ENCODE measurements around the gene HOXC10. TPM values are rescaled to one million over a fixed set of nuclear protein-coding genes. Genes with fewer than 3 reads are reported as not detected.

The HOXC10 gene
- not detected in 2 replicates for total RNA-seq

GRCh38 chr12:53984901-53985691 lies at the start of gene HOXC10:
HOXC10 (plus strand) TSS chr12:53985146; CDS start chr12:53985260, 114 bp downstream.
- DNase-seq (ENCODE audit: low read depth, low spot score) = peak; percentile 29

- no peak for DNase-seq (ENCODE audit: low read depth, low spot score)
Observed at GRCh38 chr12:53935383-53936341, 49.3 kb upstream of the HOXC10 start.

- DNase-seq (ENCODE audit: low read depth, low spot score) = no peak
Observed at GRCh38 chr12:53937099-53937498, 47.8 kb upstream of the HOXC10 start.

- no peak for DNase-seq (ENCODE audit: low read depth, low spot score)
Observed at GRCh38 chr12:53937596-53938325, 47.2 kb upstream of the HOXC10 start.

- DNase-seq (ENCODE audit: low read depth, low spot score) = no peak
Observed at GRCh38 chr12:53938326-53939140, 46.4 kb upstream of the HOXC10 start, which contains the start of gene HOXC13. HOXC13 (plus strand) TSS chr12:53938831; CDS start chr12:53938907, 76 bp downstream.

GRCh38 chr12:53939141-53940108 lies 45.5 kb upstream of the HOXC10 start:
- DNase-seq (ENCODE audit: low read depth, low spot score) = no peak

- no peak for DNase-seq (ENCODE audit: low read depth, low spot score)
Observed at GRCh38 chr12:53940443-53941014, 44.4 kb upstream of the HOXC10 start.

- DNase-seq (ENCODE audit: low read depth, low spot score) = no peak
Observed at GRCh38 chr12:53941187-53941586, 43.8 kb upstream of the HOXC10 start.

- DNase-seq (ENCODE audit: low read depth, low spot score) = no peak
Observed at GRCh38 chr12:53941750-53942149, 43.2 kb upstream of the HOXC10 start.

GRCh38 chr12:53942467-53942997 lies 42.4 kb upstream of the HOXC10 start:
- no peak for DNase-seq (ENCODE audit: low read depth, low spot score)

GRCh38 chr12:53944209-53944608 lies 40.7 kb upstream of the HOXC10 start:
- DNase-seq (ENCODE audit: low read depth, low spot score) = no peak

GRCh38 chr12:53944907-53945847 lies 39.8 kb upstream of the HOXC10 start:
- no peak for DNase-seq (ENCODE audit: low read depth, low spot score)

GRCh38 chr12:53947743-53948142 lies 37.2 kb upstream of the HOXC10 start:
- no peak for DNase-seq (ENCODE audit: low read depth, low spot score)

- DNase-seq (ENCODE audit: low read depth, low spot score) = no peak
Observed at GRCh38 chr12:53948650-53949593, 36.0 kb upstream of the HOXC10 start.

GRCh38 chr12:53949631-53950436 lies 35.1 kb upstream of the HOXC10 start:
- DNase-seq (ENCODE audit: low read depth, low spot score) = no peak

GRCh38 chr12:53950437-53950773 lies 34.5 kb upstream of the HOXC10 start:
- no peak for DNase-seq (ENCODE audit: low read depth, low spot score)
